HG03097 (cell line): ENCODE results near the gene LEKR1.
"Not testable (repeated sequence)": the region's sequence is repeated elsewhere in the genome, so short reads cannot be mapped to it uniquely, and the experiment has no call there.

ENCODE experiments used
- ATAC-seq: cut with Tn5 transposase; IDR thresholded peaks from one replicate; pipeline ENCODE4 v1.9.1; 2021; ENCODE audit not compliant: unreplicated experiment, low FRiP score

The LEKR1 gene

DNA sequence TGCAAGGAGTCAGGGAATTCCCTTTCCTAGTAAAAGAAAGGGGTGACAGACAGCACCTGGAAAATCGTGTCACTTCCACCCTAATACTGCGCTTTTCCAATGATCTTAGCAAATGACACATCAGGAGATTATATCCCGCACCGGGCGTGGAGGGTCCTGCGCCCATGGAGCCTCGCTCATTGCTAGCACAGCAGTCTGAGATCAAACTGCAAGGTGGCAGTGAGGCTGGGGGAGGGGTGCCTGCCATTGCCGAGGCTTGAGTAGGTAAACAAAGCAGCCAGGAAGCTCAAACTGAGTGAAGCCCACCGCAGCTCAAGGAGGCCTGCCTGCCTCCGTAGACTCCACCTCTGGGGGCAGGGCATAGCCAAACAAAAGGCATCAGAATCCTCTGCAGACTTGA lies 140.2 kb downstream of the LEKR1 start:
- not testable (repeated sequence) for ATAC-seq

DNA sequence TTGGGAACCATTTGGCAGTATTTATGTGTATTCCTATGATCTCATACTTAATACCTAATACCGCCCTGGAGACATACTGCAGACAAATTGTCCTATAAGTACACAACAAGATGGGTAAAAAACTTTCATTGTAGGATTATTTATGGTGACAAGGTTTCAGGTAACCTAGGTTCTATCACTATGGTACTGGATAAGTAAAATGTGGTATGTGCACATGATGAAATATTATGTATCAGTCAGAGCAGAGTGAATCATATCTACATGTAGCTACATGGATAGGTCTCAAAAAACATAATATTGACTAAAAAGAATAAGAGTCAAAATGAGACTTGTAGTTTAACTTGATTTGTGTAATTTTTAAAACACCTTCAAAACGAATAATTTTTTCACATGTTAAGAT lies 147.8 kb downstream of the LEKR1 start:
- ATAC-seq = no peak

- ATAC-seq = no peak
Observed at GRCh38 chr3:156974931-156975330, 148.8 kb downstream of the LEKR1 start.

- no peak for ATAC-seq
Observed at GRCh38 chr3:156975721-156976120, 149.6 kb downstream of the LEKR1 start.

DNA sequence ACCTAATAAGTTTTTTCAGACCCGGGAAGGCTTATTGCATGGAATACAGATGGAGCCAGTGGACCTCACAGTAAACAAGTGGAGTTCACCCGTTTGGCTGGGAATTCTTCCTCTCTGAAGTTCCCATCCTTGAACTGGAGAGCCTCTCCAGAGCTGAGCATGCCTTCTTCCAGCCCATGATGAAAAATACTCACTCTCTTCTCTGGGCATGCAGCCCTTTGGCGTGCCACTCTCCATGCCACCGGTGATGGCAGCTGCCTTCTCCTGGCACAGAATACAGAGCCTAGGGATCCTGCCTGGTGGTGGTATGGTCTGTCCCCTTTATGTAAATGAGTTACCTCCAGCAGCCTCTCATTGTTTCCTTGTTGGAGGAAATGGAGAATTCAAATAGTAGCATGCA lies 150.8 kb downstream of the LEKR1 start:
- ATAC-seq = no peak

GRCh38 chr3:156978481-156978961 lies 152.4 kb downstream of the LEKR1 start:
- peak; percentile 85 for ATAC-seq

GRCh38 chr3:156981005-156981404 lies 154.9 kb downstream of the LEKR1 start:
- ATAC-seq = no peak

DNA sequence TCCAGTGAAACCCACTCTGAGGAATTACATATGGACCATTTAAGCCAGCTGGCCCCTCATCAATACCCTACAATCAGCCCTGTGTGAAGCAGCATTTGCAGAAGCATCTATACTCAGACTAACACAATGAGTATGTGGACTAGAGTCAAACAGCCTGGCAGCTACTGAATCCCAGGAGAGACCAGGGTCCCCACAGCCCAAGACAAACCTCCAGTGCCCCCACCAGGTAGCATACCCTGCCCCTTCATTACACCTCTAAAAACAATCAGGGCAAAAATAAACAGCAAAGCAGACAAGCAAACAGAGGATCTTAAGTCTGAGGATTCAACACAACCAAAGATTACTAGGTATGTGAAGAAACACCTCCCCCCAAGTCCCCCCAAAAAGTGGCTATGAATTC lies 157.4 kb downstream of the LEKR1 start:
- no peak for ATAC-seq

GRCh38 chr3:156985711-156986110 lies 159.6 kb downstream of the LEKR1 start:
- no peak for ATAC-seq

DNA sequence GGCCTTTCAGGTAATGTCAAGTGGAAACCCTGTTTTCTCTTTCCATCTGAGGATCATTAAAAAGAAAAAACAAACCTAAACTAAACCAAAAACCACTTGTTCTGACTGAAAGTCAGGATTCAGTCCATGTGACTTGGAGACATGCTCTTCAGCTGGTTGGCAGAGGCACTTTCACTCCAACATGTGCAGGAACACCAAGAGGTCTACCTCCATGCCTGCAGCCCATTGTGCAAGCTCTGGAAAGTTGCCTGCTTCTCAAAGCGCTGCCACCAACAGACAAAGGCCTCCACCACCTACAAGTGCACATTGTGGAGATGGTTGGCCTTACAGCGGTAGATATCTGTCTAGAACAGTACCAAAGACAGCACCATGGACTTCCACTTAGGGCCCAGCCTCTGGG lies 161.8 kb downstream of the LEKR1 start:
- ATAC-seq = no peak

DNA sequence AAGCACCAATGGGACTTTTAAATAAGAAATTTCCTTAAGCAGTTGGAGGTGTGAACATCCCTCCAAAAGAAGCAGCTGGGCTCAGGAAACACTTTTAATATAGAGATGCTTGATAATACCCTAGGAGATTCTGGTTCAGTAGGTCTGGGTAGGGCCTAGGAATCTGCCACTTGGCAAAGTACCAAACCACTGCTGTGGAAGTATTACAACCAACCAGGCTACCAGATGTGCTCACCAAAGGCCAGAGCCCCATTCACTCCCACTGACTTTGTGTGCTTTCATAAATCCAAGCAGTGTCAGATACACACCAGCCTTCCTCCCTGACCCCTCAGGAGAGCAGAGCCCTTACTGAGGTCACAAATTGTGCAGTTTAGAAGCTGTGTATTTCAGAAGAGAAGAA lies 171.2 kb downstream of the LEKR1 start:
- no peak for ATAC-seq

- no peak for ATAC-seq
Observed at GRCh38 chr3:157001221-157001957, 175.2 kb downstream of the LEKR1 start.

DNA sequence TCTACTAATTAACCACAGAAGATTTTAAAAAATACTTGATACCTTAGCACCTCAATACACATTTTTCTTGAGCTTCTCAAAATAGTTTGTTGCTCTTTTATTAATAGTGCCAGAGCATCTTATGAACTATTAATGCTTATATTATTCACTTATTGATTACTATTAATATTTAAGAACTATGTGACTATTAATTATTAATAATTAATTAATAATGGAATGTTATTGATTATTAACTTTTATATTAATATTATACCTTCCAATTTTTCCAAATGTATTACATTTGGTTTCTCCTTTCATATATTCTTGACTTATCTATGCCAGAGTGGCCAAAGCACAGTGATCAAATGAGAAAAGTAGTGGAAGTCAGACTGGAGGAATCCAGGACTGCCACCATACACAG lies 195.5 kb downstream of the LEKR1 start:
- no peak for ATAC-seq

DNA sequence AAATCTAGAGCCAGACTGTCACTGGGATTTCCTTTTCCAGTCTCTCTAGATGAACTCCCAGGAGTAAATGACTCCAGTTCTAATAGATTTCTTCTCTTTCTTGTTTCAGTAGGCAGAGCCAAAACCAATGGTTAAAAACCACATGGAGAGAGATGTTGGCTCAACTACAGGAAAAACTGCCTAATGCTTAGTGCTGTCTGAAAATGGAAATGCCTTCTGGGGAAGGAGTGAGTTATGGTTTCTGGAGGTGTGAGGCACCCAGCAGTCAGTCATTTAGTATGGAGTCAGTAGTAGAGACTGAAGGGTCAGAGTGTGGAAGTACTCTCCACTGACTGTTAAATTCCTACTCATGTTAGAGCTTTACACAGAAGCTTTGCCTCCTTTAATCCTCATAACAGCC lies 197.1 kb downstream of the LEKR1 start:
- no peak for ATAC-seq

GRCh38 chr3:157026091-157026490 lies 199.9 kb downstream of the LEKR1 start:
- ATAC-seq = no peak

- no peak for ATAC-seq
Observed at GRCh38 chr3:157027861-157028745, 201.9 kb downstream of the LEKR1 start.

GRCh38 chr3:157029365-157029790 lies 203.2 kb downstream of the LEKR1 start:
- no peak for ATAC-seq

- no peak for ATAC-seq
Observed at GRCh38 chr3:157030712-157031111, 204.6 kb downstream of the LEKR1 start.

DNA sequence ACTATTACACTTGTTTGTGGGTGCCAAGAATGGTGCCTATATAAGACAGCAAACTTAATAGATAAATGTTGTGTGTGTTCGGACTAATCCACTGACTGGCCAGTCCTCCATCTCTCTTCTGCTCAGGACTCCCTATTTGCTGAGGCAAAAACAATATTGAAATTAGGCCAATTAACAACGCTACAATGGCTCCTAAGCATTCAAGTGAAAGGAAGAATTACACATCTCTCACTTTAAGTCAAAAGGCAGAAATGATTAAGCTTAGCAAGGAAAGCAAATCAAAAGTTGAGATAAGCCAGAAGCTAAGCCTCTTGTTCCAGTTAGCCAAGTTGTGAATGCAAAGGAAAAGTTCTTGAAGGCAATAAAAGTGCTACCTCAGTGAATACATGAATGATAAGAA lies 206.8 kb downstream of the LEKR1 start:
- no peak for ATAC-seq

- no peak for ATAC-seq
Observed at GRCh38 chr3:157040456-157040855, 214.3 kb downstream of the LEKR1 start.

DNA sequence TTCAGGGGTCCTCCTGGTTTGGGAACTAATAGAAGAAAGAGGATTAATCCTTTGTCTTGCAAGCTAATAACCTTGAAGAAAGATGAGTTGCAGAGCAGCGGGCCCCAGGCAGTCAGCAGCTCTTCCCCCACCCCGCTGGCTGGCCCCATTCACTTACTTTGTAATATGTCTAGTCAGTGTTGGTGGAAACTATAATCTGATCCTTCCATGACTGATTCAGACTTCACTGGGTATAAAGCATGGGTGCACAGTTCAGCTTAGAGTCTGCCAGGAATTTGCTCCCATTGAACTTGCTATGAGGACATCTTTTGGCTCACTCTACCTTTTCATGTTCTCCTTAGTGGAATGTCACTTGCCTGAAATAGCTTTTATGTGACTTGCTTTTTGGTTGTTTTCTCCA lies 216.1 kb downstream of the LEKR1 start:
- ATAC-seq = no peak

GRCh38 chr3:157043771-157044170 lies 217.6 kb downstream of the LEKR1 start:
- no peak for ATAC-seq
